Measurements from ENCODE around the gene TBKBP1. TPM values are rescaled to one million over a fixed set of nuclear protein-coding genes. Genes with fewer than 3 reads are reported as not detected.

TBKBP1 gene
- total and polyA plus RNA-seq, 9 of the 15 experiments (the other 6 are each of a cell fraction or from before 2014, with no cell fraction given): 0.03 to 15.6 (median 6.8) TPM

DNA sequence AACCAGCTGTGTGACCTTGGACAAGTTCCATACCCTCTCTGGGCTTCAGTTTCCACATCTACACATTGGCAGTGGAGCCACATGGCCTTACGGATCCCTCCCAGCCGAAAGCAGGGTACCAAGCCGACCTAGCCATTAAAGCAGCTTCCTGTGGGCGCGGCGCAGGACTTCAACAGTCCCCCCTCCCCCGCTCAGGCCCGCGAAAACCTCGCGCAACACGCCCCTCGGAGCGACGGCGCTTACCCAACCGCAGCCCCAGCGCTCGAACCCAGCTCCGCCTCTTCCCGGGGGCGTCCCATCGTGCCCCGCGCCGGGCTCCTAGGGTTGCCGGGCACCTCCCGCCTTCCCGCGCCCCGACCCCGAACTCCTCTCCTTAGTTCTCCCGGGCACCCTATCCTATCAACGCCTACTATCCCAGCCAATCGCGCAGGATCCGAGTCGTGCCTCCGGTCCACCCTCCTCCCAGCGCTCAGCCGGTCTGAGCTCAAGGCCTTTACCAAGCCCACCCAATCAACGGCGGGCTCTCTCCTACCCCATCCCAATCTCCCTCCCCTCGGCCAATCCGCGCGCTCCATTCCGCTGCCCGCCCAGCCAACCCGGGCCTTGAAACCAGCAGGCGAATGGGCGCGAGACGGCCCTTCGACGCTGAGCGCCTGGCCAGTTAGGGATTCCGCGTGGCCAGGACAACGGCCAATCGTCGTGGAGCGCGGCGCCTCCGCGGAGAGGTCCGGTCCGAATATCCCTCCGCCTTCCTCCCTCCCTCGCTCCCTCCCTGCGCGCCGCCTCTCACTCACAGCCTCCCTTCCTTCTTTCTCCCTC, 44.6 kb upstream of the TBKBP1 start, which contains the start of gene KPNB1 (continued):
- TF ChIP-seq MAX (CRISPR knock-in tag; IDR thresholded peaks at IDR 0.05): peak; percentile 95
- TF ChIP-seq FOXM1 (IDR thresholded peaks at IDR 0.05; ENCODE audit: low read depth): peak; percentile 61
- TF ChIP-seq FOXM1 (CRISPR knock-in tag; IDR thresholded peaks at IDR 0.05; ENCODE audit: low read depth): peak; percentile 28; the same call in 1 of the 2 replicates
- TF ChIP-seq RHOXF2B (CRISPR knock-in tag; conservative IDR thresholded peaks at IDR 0.05): 0 out of 2 replicates have a peak, but pooled peaks have one; percentile 9
- TF ChIP-seq ILK (tag; IDR thresholded peaks at IDR 0.05; ENCODE audit: borderline replicate concordance, low read depth): no peak
- no peak for TF ChIP-seq FOSL1 (tag; conservative IDR thresholded peaks at IDR 0.05)
- TF ChIP-seq ZNF277 (CRISPR knock-in tag; IDR thresholded peaks at IDR 0.05; ENCODE audit: borderline replicate concordance): no peak
- TF ChIP-seq ZNF583 (CRISPR knock-in tag; IDR thresholded peaks at IDR 0.05): no peak
- no peak for TF ChIP-seq PML (IDR thresholded peaks at IDR 0.05; ENCODE audit: low read length)
- TF ChIP-seq REST (IDR thresholded peaks at IDR 0.05; ENCODE audit: borderline replicate concordance): no peak
- peak; percentile 37; the same call in 1 of the 2 replicates for TF ChIP-seq REST (CRISPR knock-in tag; IDR thresholded peaks at IDR 0.05; ENCODE audit: low read depth)
- no peak for TF ChIP-seq ZNF707 (CRISPR knock-in tag; conservative IDR thresholded peaks at IDR 0.05)
- TF ChIP-seq NR4A1 (CRISPR knock-in tag; IDR thresholded peaks at IDR 0.05): 0 out of 2 replicates have a peak, but pooled peaks have one; percentile 10
- TF ChIP-seq NR4A1 (tag; IDR thresholded peaks at IDR 0.05): peak; percentile 91
